Astrocyte (in vitro differentiated cells and primary cell): Measurements from ENCODE around the gene IRF1.

ENCODE experiments used
- CTCF ChIP-seq: IDR thresholded peaks from 2 replicates; pipeline ENCODE4 v1.5.1; 2011; ENCODE audit warnings: low read depth, mild to moderate bottlenecking, inconsistent platforms, low read length, moderate library complexity; ENCODE audit not compliant: insufficient read depth
- EZH2 ChIP-seq: IDR thresholded peaks from 2 replicates; pipeline ENCODE4 v1.6.1; 2012; ENCODE audit warnings: mild to moderate bottlenecking, low read length, inconsistent platforms; ENCODE audit not compliant: insufficient read depth

GRCh38 chr5:132459031-132459982, 31.3 kb downstream of the IRF1 start:
- TF ChIP-seq CTCF (no peak), EZH2 (no peak)
